WTC11 (cell line): Measurements from ENCODE around the gene ANO10.

Experiments
- CTCF ChIP-seq: fragments of 200-600 bp; IDR thresholded peaks from 2 replicates; pipeline ENCODE4 v1.8.0; 2022; ENCODE audit warnings: antibody characterized with exemption
- HMGXB4 ChIP-seq: sonication (generic); formaldehyde crosslinking; IDR thresholded peaks from 2 replicates; pipeline ENCODE4 v1.8.1; 2023; ENCODE audit warnings: mild to moderate bottlenecking, moderate library complexity, missing genetic modification reagents
- MAX ChIP-seq: sonication (generic); formaldehyde crosslinking; IDR thresholded peaks from 2 replicates; pipeline ENCODE4 v1.8.0; 2022; ENCODE audit warnings: mild to moderate bottlenecking, missing genetic modification reagents
- ZNF232 ChIP-seq: sonication (generic); formaldehyde crosslinking; IDR thresholded peaks from 2 replicates; pipeline ENCODE4 v1.8.0; 2022; ENCODE audit warnings: mild to moderate bottlenecking, missing genetic modification reagents

GRCh38 chr3:43624619-43625305, 3.0 kb upstream of the ANO10 start:
- TF ChIP-seq CTCF (no peak), ZNF232 (CRISPR knock-in tag) (no peak), MAX (no peak), HMGXB4 (CRISPR knock-in tag) (no peak)
